Chondrocyte (in vitro differentiated cells): Measurements from ENCODE around the gene CALHM2. TPM values are rescaled to one million over a fixed set of nuclear protein-coding genes. Genes with fewer than 3 reads are reported as not detected.

ENCODE experiments used
- DNase-seq: peaks from one replicate; pipeline ENCODE4 v3.0.0; 2021; ENCODE audit warnings: mixed read lengths, low spot score
- H3K27ac Mint-ChIP-seq: one replicate; pipeline ENCODE4 v1.8.0; 2021; ENCODE audit warnings: mild to moderate bottlenecking, moderate library complexity, mixed read lengths; ENCODE audit not compliant: unreplicated experiment
- H3K27me3 Mint-ChIP-seq: 2 replicates; pipeline ENCODE4 v1.8.0; 2021; ENCODE audit warnings: low read depth, mixed read lengths
- H3K36me3 Mint-ChIP-seq: 2 replicates; pipeline ENCODE4 v1.8.0; 2021; ENCODE audit warnings: low read depth, mixed read lengths
- H3K4me1 Mint-ChIP-seq: 2 replicates; pipeline ENCODE4 v1.8.0; 2021; ENCODE audit warnings: low read depth, mild to moderate bottlenecking, mixed read lengths
- H3K4me3 Mint-ChIP-seq: one replicate; pipeline ENCODE4 v1.8.0; 2021; ENCODE audit warnings: mild to moderate bottlenecking, moderate library complexity, mixed read lengths; ENCODE audit not compliant: unreplicated experiment
- H3K9me3 Mint-ChIP-seq: 2 replicates; pipeline ENCODE4 v1.8.0; 2021; ENCODE audit warnings: low read depth, mixed read lengths
- total RNA-seq: library from RNA; stranded (reverse); gene quantifications from 3 replicates; pipeline ENCODE4 v1.2.1, GENCODE V29; 2021
- TF ChIP-seq, protein P1 (sequence below): fragments of 200-600 bp; sonication (generic); IDR thresholded peaks from 2 replicates; pipeline ENCODE4 v1.5.0; 2021; ENCODE audit warnings: antibody characterized with exemption, mild to moderate bottlenecking, moderate library complexity

The CALHM2 gene
- total RNA-seq, 1 donor from 2014 or later, result 9.9 TPM

DNA sequence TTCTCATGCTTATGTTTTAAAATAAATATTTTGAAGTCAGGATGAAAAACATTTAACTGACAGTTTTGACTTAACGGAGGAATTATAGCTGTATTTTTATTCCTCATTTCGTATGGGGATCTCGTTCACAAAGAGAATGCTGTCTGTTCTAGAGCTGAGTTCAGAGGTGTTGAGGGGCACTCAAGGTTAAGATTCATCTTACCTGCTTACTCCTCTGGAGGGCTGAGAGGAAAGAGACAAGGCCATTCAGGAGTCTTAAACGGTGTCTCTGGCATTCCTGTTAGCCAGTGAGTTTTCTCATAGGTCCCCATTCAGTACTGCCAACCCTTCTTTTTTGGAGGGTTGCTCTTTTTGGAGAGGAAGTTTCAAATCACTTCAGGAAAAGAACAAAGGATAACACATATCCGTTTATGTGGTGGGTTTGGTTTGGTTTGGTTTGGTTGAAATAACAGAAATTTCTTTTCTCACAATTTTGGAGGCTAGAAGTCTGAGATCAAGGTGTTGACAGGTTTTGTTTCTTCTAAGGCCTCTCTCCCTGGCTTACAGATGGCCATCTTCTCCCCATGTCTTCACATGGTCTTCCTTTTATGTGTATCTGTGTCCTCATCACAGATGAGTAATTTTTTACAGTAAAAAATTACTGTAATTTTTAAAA lies 23.1 kb downstream of the CALHM2 start:
- Mint-ChIP-seq H3K9me3 (no peaks in the 10 kb centered on the region), H3K36me3 (peaks cover 35% of the 10 kb centered on the region), H3K4me1 (peaks cover 7% of the 10 kb centered on the region), H3K4me3 (no peak overlapping the region), H3K27me3 (no peaks in the 10 kb centered on the region), H3K27ac (no peak overlapping the region)
- TF ChIP-seq, protein P1, sequence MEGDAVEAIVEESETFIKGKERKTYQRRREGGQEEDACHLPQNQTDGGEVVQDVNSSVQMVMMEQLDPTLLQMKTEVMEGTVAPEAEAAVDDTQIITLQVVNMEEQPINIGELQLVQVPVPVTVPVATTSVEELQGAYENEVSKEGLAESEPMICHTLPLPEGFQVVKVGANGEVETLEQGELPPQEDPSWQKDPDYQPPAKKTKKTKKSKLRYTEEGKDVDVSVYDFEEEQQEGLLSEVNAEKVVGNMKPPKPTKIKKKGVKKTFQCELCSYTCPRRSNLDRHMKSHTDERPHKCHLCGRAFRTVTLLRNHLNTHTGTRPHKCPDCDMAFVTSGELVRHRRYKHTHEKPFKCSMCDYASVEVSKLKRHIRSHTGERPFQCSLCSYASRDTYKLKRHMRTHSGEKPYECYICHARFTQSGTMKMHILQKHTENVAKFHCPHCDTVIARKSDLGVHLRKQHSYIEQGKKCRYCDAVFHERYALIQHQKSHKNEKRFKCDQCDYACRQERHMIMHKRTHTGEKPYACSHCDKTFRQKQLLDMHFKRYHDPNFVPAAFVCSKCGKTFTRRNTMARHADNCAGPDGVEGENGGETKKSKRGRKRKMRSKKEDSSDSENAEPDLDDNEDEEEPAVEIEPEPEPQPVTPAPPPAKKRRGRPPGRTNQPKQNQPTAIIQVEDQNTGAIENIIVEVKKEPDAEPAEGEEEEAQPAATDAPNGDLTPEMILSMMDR, result no peak
- DNase-seq, result no peak

DNA sequence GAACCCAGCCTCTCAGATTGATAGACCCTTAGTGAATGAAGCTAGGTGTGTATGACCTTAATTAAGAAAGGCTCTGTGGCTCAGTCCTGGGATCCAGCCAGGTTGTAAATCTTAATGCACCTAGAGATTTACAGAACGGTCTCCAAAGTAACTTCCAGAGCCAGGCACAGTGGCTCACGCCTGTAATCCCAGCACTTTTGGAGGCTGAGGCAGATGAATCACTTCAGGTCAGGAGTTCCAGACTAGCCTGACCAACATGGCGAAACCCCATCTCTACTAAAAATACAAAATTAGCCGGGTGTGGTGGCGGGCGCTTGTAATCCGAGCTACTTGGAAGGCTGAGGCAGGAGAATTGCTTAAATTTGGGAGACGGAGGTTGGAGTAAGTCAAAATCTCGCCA lies 24.3 kb downstream of the CALHM2 start:
- Mint-ChIP-seq H3K9me3 (no peaks in the 10 kb centered on the region), H3K27ac (no peak overlapping the region), H3K4me3 (no peak overlapping the region), H3K4me1 (no peaks in the 10 kb centered on the region), H3K36me3 (peaks cover 41% of the 10 kb centered on the region), H3K27me3 (no peaks in the 10 kb centered on the region)
- TF ChIP-seq, protein P1, result no peak
- DNase-seq, result no peak

DNA sequence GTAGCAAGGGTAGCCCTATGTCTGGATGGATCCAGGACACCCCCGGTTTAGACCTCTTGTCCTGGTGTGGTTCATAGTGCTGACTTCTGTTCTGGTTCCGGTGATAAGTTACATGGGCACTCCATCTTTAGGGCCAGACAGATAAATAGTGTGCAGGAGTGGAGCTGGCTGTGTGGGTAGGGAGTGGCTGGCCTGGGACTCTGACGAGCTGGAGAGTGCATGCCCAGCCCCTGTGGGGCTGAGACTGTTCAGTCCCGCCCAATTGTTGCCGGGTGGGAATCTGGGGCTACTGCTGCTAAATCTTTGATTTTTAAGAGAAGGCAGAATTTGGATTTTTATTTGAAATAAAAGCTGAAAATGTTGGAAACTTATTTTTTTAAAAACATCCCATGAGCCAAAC lies 28.4 kb downstream of the CALHM2 start:
- Mint-ChIP-seq H3K27ac (no peak overlapping the region), H3K4me1 (no peaks in the 10 kb centered on the region), H3K27me3 (no peaks in the 10 kb centered on the region), H3K36me3 (peaks cover 54% of the 10 kb centered on the region), H3K9me3 (no peaks in the 10 kb centered on the region), H3K4me3 (no peak overlapping the region)
- TF ChIP-seq, protein P1, result no peak
- DNase-seq, result no peak

DNA sequence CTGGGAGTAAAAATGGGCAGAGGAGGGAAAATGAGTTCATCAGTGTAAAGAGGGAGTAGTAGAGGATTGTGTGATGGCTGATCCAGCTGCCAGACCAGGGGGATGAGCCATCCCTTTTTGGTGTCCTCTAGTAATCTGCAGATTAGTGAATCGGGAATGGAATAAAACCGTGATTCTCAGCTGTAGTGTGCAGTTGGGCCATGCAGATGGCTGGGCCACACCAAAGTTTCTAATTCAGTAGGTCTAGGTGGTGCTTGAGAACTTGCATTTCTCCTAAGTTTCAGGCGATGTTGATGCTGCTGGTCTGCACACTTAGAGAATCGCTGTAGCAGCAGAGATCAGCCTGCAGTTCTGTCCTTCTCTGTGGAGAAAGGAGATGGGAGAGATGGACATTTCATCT lies 33.1 kb downstream of the CALHM2 start:
- H3K27ac Mint-ChIP-seq, result no peak overlapping the region
- H3K9me3 Mint-ChIP-seq, result no peaks in the 10 kb centered on the region
- H3K4me3 Mint-ChIP-seq, result no peak overlapping the region
- H3K27me3 Mint-ChIP-seq, result no peaks in the 10 kb centered on the region
- no peaks in the 10 kb centered on the region for H3K4me1 Mint-ChIP-seq
- TF ChIP-seq, protein P1, result no peak
- DNase-seq, result no peak
- peaks cover 54% of the 10 kb centered on the region for H3K36me3 Mint-ChIP-seq

DNA sequence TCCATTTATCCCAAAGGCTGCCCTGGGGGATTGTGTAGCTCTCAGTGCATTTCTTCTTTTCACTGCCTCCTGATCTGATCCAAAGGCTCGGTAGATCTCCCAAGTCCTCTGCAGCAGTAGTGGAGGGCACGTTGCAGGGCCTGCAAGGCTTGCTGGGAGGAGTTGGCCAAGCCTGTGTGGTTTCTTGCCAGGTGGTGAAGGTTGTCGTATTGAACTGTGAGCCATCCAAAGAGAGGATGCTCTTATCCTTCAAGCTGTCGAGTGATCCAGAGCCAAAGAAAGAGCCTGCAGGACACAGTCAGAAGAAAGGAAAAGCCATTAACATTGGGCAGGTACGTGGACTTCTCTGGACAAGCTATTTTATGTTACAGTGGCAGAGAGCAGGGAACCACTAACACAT lies 34.6 kb downstream of the CALHM2 start:
- Mint-ChIP-seq H3K9me3 (no peaks in the 10 kb centered on the region), H3K27me3 (no peaks in the 10 kb centered on the region), H3K4me1 (no peaks in the 10 kb centered on the region), H3K27ac (no peak overlapping the region), H3K36me3 (peaks cover 47% of the 10 kb centered on the region), H3K4me3 (no peak overlapping the region)
- no peak for DNase-seq
- TF ChIP-seq, protein P1, result no peak
